SU-DHL-6 (cell line): ENCODE data around the gene TSC22D4.

Experiments used
- H2AFZ ChIP-seq: fragments of 200-600 bp; sonication (generic); 2 replicates; pipeline ENCODE4 v1.6.1; 2014; ENCODE audit warnings: low read depth, mild to moderate bottlenecking, moderate library complexity, mixed read lengths, antibody characterized with exemption, low read length; ENCODE audit not compliant: severe bottlenecking
- H3F3A ChIP-seq: fragments of 200-600 bp; shearing (Covaris generic); 2 replicates; pipeline ENCODE4 v1.6.0; 2016; ENCODE audit warnings: antibody characterized with exemption, mild to moderate bottlenecking; ENCODE audit not compliant: insufficient read depth
- H3K27ac ChIP-seq: fragments of 200-600 bp; sonication (generic); 2 replicates; pipeline ENCODE4 v1.5.1; 2016; ENCODE audit warnings: low read depth, mild to moderate bottlenecking, low read length, moderate library complexity, mixed read lengths
- H3K27me3 ChIP-seq: fragments of 200-600 bp; sonication (generic), shearing (Covaris generic); 2 replicates; pipeline ENCODE4 v1.6.0; 2014; ENCODE audit warnings: mild to moderate bottlenecking, low read length
- H3K36me3 ChIP-seq: fragments of 200-600 bp; sonication (generic); 2 replicates; pipeline ENCODE4 v1.6.1; 2014; ENCODE audit warnings: mild to moderate bottlenecking, low read length, mixed read lengths
- H3K4me2 ChIP-seq: fragments of 300-600, 200-600 bp; shearing (Covaris generic), sonication (generic); 2 replicates; pipeline ENCODE4 v1.6.0; 2014; ENCODE audit warnings: low read length, low read depth, mild to moderate bottlenecking; ENCODE audit not compliant: poor library complexity, severe bottlenecking
- H3K4me3 ChIP-seq: fragments of 200-600 bp; sonication (generic); 2 replicates; pipeline ENCODE4 v1.5.1; 2014; ENCODE audit warnings: antibody characterized with exemption, low read length, mild to moderate bottlenecking, mixed read lengths; ENCODE audit not compliant: insufficient read depth, poor library complexity, severe bottlenecking
- H3K79me2 ChIP-seq: fragments of 200-600 bp; sonication (generic); 2 replicates; pipeline ENCODE4 v1.6.1; 2014; ENCODE audit warnings: mild to moderate bottlenecking, low read length, moderate library complexity; ENCODE audit not compliant: insufficient read depth
- H3K9ac ChIP-seq: fragments of 200-600 bp; sonication (generic); 2 replicates; pipeline ENCODE4 v1.7.0; 2014; ENCODE audit warnings: mild to moderate bottlenecking, low read length
- H3K9me2 ChIP-seq: fragments of 200-600 bp; sonication (generic); replicated peaks from 2 replicates; pipeline ENCODE4 v1.6.1; 2014; ENCODE audit warnings: low read length; ENCODE audit not compliant: insufficient read depth
- H3K9me3 ChIP-seq: fragments of 200-600 bp; sonication (generic); 2 replicates; pipeline ENCODE4 v1.6.1; 2014; ENCODE audit warnings: low read length, mixed read lengths; ENCODE audit not compliant: insufficient read depth
- H4K20me1 ChIP-seq: fragments of 200-600 bp; sonication (generic); 2 replicates; pipeline ENCODE4 v1.6.1; 2014; ENCODE audit warnings: low read depth, mild to moderate bottlenecking, antibody characterized with exemption, low read length, moderate library complexity, mixed read lengths
- EZH2phosphoT487 ChIP-seq: fragments of 200-600 bp; sonication (generic), shearing (Covaris generic); conservative IDR thresholded peaks from 2 replicates; pipeline ENCODE4 v1.6.1; 2018; ENCODE audit warnings: mild to moderate bottlenecking, antibody characterized with exemption, low read length, moderate library complexity, mixed read lengths
- TF ChIP-seq, protein P1 (sequence below): fragments of 200-600 bp; sonication (generic); IDR thresholded peaks from one replicate; pipeline ENCODE4 v1.5.1; 2017; ENCODE audit warnings: antibody characterized with exemption, mild to moderate bottlenecking, low read length, moderate library complexity; ENCODE audit not compliant: insufficient read depth, poor library complexity, severe bottlenecking

Gene TSC22D4

DNA sequence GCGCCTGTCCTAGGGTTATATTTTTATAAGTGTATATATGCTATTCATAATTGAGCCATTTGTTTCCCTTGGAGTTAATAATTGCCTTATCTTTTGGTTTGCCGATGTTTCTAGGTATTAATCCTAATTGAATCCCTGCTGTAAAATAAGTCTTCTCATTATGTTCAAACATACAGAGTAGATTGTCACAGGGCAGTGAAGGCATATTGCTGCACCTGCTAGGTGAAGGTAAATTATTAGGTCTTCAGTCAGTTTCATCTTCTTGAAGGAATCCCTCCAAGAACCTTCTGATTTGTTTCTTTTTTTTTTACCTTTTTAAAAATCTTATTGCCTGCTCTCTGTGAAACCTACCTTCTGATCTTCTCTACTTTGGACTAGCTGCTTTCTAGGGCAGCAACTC lies 42.1 kb upstream of the TSC22D4 start:
- H3K27me3 ChIP-seq = no peaks in the 10 kb centered on the region

DNA sequence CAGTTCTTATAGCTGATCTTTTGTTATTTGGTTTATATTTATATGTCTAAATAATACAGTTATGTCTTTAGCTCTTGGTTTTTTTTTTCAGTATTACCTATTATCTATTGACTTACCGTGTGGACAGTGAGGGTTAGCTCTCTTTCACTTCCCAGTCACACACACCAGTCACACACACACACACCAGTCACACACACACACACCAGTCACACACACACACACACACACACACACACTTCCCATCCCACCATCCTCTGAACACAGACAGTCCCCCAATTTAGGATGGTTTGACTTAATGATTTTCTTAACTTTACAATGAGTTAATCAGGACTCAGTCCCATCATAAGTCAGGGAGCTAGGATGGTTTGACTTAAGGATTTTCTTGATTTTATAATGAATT lies 41.1 kb upstream of the TSC22D4 start:
- TF ChIP-seq, protein P1, sequence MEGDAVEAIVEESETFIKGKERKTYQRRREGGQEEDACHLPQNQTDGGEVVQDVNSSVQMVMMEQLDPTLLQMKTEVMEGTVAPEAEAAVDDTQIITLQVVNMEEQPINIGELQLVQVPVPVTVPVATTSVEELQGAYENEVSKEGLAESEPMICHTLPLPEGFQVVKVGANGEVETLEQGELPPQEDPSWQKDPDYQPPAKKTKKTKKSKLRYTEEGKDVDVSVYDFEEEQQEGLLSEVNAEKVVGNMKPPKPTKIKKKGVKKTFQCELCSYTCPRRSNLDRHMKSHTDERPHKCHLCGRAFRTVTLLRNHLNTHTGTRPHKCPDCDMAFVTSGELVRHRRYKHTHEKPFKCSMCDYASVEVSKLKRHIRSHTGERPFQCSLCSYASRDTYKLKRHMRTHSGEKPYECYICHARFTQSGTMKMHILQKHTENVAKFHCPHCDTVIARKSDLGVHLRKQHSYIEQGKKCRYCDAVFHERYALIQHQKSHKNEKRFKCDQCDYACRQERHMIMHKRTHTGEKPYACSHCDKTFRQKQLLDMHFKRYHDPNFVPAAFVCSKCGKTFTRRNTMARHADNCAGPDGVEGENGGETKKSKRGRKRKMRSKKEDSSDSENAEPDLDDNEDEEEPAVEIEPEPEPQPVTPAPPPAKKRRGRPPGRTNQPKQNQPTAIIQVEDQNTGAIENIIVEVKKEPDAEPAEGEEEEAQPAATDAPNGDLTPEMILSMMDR = no peak
- no peak for TF ChIP-seq EZH2phosphoT487
- Histone ChIP-seq H3F3A (no peaks in the 10 kb centered on the region), H3K9me3 (no peaks in the 10 kb centered on the region), H2AFZ (no peak overlapping the region), H3K27me3 (no peaks in the 10 kb centered on the region), H3K9ac (no peak overlapping the region), H3K4me2 (no peak overlapping the region), H3K79me2 (no peaks in the 10 kb centered on the region), H3K36me3 (no peaks in the 10 kb centered on the region), H3K9me2 (no peaks in the 10 kb centered on the region), H3K4me3 (no peak overlapping the region), H3K27ac (no peak overlapping the region), H4K20me1 (no peaks in the 10 kb centered on the region)

More for the DNA sequence above, 42.1 kb upstream of the TSC22D4 start:
- H3K9ac ChIP-seq = no peak overlapping the region
- no peaks in the 10 kb centered on the region for H3K36me3 ChIP-seq
- H3K4me3 ChIP-seq = no peak overlapping the region
- no peak overlapping the region for H3K27ac ChIP-seq
- no peak overlapping the region for H2AFZ ChIP-seq
- no peaks in the 10 kb centered on the region for H3F3A ChIP-seq
- H3K4me2 ChIP-seq = no peak overlapping the region
- H3K79me2 ChIP-seq = no peaks in the 10 kb centered on the region
- no peaks in the 10 kb centered on the region for H4K20me1 ChIP-seq
- no peaks in the 10 kb centered on the region for H3K9me2 ChIP-seq
- TF ChIP-seq EZH2phosphoT487 = no peak
- TF ChIP-seq, protein P1 = no peak
- H3K9me3 ChIP-seq = no peaks in the 10 kb centered on the region

DNA sequence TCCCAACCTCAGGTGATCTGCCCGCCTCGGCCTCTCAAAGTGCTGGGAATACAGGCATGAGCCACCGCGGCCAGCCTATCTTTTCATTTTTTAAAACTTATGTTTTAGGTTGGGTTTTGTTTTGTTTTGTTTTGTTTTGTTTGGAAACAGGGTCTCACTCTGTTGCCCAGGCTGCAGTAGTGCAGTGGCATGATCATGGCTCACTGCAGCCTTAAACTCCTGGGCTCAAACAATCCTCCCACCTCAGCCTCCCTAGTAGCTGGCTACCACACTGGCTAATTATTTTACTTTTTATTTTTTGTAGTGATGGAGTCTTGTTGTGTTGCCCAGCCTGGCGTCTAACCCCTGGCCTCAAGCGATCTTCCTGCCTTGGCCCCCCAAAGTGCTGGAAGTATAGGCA lies 40.6 kb upstream of the TSC22D4 start:
- Histone ChIP-seq H3K79me2 (no peaks in the 10 kb centered on the region), H3K36me3 (no peaks in the 10 kb centered on the region), H3K4me2 (no peak overlapping the region), H3K9ac (no peak overlapping the region), H3F3A (no peaks in the 10 kb centered on the region), H3K27ac (no peak overlapping the region), H3K9me2 (no peaks in the 10 kb centered on the region), H3K27me3 (no peaks in the 10 kb centered on the region), H4K20me1 (no peaks in the 10 kb centered on the region), H2AFZ (no peak overlapping the region), H3K4me3 (no peak overlapping the region), H3K9me3 (no peaks in the 10 kb centered on the region)
- TF ChIP-seq, protein P1 = no peak
- no peak for TF ChIP-seq EZH2phosphoT487

DNA sequence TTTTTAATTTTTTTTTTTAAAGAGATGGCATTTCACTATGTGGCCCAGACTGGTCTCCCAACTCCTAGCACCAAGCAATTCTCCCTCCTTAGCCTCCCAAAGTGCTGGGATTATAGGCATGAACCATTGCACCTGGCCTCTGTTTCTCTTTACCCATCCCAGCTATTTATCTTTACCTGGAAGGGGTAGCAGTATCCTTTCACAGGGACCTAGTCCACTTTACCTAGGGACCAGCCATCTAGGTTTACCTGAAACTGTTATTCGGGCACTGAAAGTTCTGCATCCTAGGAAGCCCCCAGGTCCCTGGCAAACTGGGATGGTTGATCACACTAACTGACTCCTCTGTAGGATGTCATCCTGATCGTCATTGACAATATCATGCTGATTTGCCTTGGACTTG lies 38.3 kb upstream of the TSC22D4 start:
- TF ChIP-seq EZH2phosphoT487 = no peak
- TF ChIP-seq, protein P1 = no peak
- H2AFZ ChIP-seq = no peak overlapping the region
- no peaks in the 10 kb centered on the region for H4K20me1 ChIP-seq
- no peaks in the 10 kb centered on the region for H3K79me2 ChIP-seq
- no peak overlapping the region for H3K27ac ChIP-seq
- no peaks in the 10 kb centered on the region for H3K27me3 ChIP-seq
- H3K4me3 ChIP-seq = no peak overlapping the region
- no peaks in the 10 kb centered on the region for H3K9me3 ChIP-seq
- H3K36me3 ChIP-seq = no peaks in the 10 kb centered on the region
- no peaks in the 10 kb centered on the region for H3K9me2 ChIP-seq
- H3K9ac ChIP-seq = no peak overlapping the region
- H3K4me2 ChIP-seq = no peak overlapping the region
- no peaks in the 10 kb centered on the region for H3F3A ChIP-seq
